OCI-LY3 (cell line): Measurements from ENCODE around the gene ARID3A.

ENCODE experiments used
- H2AFZ ChIP-seq: fragments of 200-600, 300-600 bp; shearing (Covaris generic); 2 replicates; pipeline ENCODE4 v1.6.0; 2014; ENCODE audit warnings: antibody characterized with exemption, low read depth, low read length
- H3K27ac ChIP-seq: fragments of 200-600, 300-600 bp; sonication (generic); 2 replicates; pipeline ENCODE4 v1.5.1; 2014; ENCODE audit warnings: mild to moderate bottlenecking, low read length, moderate library complexity, mixed read lengths
- H3K27me3 ChIP-seq: fragments of 200-600, 300-600 bp; sonication (generic); 2 replicates; pipeline ENCODE4 v1.6.1; 2014; ENCODE audit warnings: low read depth, low read length, mixed read lengths
- H3K36me3 ChIP-seq: fragments of 200-600, 300-600 bp; sonication (generic); replicated peaks from 2 replicates; pipeline ENCODE3; 2014; ENCODE audit warnings: low read depth, low read length, mixed read lengths
- H3K4me1 ChIP-seq: fragments of 300-600, 200-600 bp; sonication (generic); 2 replicates; pipeline ENCODE4 v1.6.1; 2014; ENCODE audit warnings: low read length, mixed read lengths
- H3K4me2 ChIP-seq: fragments of 200-600, 300-600 bp; sonication (generic); 2 replicates; pipeline ENCODE4 v1.6.1; 2014; ENCODE audit warnings: low read length, mixed read lengths
- H3K4me3 ChIP-seq: fragments of 300-600, 200-600 bp; sonication (generic); 2 replicates; pipeline ENCODE4 v1.5.1; 2014; ENCODE audit warnings: antibody characterized with exemption, mild to moderate bottlenecking, low read length, moderate library complexity
- H3K79me2 ChIP-seq: fragments of 300-600, 200-600 bp; shearing (Covaris generic); 2 replicates; pipeline ENCODE4 v1.6.1; 2014; ENCODE audit warnings: mild to moderate bottlenecking, low read length, mixed read lengths
- H3K9ac ChIP-seq: fragments of 300-600, 200-600 bp; shearing (Covaris generic); 2 replicates; pipeline ENCODE4 v1.6.0; 2014; ENCODE audit warnings: mild to moderate bottlenecking, low read length, moderate library complexity
- H3K9me3 ChIP-seq: fragments of 200-600, 300-600 bp; shearing (Covaris generic); 2 replicates; pipeline ENCODE4 v1.6.1; 2014; ENCODE audit warnings: low read length, mixed read lengths; ENCODE audit not compliant: insufficient read depth
- H4K20me1 ChIP-seq: fragments of 200-600, 300-600 bp; sonication (generic); 2 replicates; pipeline ENCODE4 v1.6.1; 2016; ENCODE audit warnings: low read length, mixed read lengths; ENCODE audit not compliant: insufficient read depth
- EZH2phosphoT487 ChIP-seq: fragments of 200-600 bp; shearing (Covaris generic); IDR thresholded peaks from 2 replicates; pipeline ENCODE4 v1.6.1; 2018; ENCODE audit warnings: antibody characterized with exemption, mixed run types, low read depth
- TF ChIP-seq, protein P1 (sequence below): fragments of 200-600, 300-600 bp; sonication (generic); IDR thresholded peaks from 2 replicates; pipeline ENCODE4 v1.5.1; 2014; ENCODE audit warnings: antibody characterized with exemption, low read length, low read depth

The ARID3A gene

GRCh38 chr19:963486-963951 is 37.7 kb downstream of the ARID3A start:
- no peaks in the 10 kb centered on the region for H3K9me3 ChIP-seq
- H3K4me3 ChIP-seq, result no peak overlapping the region
- H3K36me3 ChIP-seq, result peaks cover 71% of the 10 kb centered on the region
- no peak overlapping the region for H3K4me2 ChIP-seq
- peaks cover 8% of the 10 kb centered on the region; the same call in 1 of the 2 replicates for H3K79me2 ChIP-seq
- no peak for TF ChIP-seq EZH2phosphoT487
- TF ChIP-seq, protein P1, sequence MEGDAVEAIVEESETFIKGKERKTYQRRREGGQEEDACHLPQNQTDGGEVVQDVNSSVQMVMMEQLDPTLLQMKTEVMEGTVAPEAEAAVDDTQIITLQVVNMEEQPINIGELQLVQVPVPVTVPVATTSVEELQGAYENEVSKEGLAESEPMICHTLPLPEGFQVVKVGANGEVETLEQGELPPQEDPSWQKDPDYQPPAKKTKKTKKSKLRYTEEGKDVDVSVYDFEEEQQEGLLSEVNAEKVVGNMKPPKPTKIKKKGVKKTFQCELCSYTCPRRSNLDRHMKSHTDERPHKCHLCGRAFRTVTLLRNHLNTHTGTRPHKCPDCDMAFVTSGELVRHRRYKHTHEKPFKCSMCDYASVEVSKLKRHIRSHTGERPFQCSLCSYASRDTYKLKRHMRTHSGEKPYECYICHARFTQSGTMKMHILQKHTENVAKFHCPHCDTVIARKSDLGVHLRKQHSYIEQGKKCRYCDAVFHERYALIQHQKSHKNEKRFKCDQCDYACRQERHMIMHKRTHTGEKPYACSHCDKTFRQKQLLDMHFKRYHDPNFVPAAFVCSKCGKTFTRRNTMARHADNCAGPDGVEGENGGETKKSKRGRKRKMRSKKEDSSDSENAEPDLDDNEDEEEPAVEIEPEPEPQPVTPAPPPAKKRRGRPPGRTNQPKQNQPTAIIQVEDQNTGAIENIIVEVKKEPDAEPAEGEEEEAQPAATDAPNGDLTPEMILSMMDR, result no peak
- no peaks in the 10 kb centered on the region for H3K27me3 ChIP-seq
- H3K27ac ChIP-seq, result no peak overlapping the region
- peaks cover 16% of the 10 kb centered on the region; the same call in 1 of the 2 replicates for H4K20me1 ChIP-seq
- H2AFZ ChIP-seq, result no peak overlapping the region
- no peaks in the 10 kb centered on the region for H3K4me1 ChIP-seq
- no peak overlapping the region for H3K9ac ChIP-seq

GRCh38 chr19:964116-964520 is 38.3 kb downstream of the ARID3A start:
- no peak overlapping the region for H3K4me3 ChIP-seq
- no peak overlapping the region for H3K27ac ChIP-seq
- H3K36me3 ChIP-seq, result peaks cover 75% of the 10 kb centered on the region

GRCh38 chr19:964761-965694 is 39.2 kb downstream of the ARID3A start:
- Histone ChIP-seq H3K9ac (no peak overlapping the region), H3K79me2 (no peaks in the 10 kb centered on the region), H4K20me1 (peaks cover 2% of the 10 kb centered on the region; the same call in 1 of the 2 replicates), H3K27me3 (no peaks in the 10 kb centered on the region), H3K4me2 (no peak overlapping the region), H3K27ac (no peak overlapping the region), H3K9me3 (no peaks in the 10 kb centered on the region), H2AFZ (no peak overlapping the region), H3K36me3 (peaks cover 73% of the 10 kb centered on the region), H3K4me3 (no peak overlapping the region), H3K4me1 (no peaks in the 10 kb centered on the region)
- no peak for TF ChIP-seq EZH2phosphoT487
- TF ChIP-seq, protein P1, result no peak

More at GRCh38 chr19:964116-964520, 38.3 kb downstream of the ARID3A start:
- Histone ChIP-seq H3K4me2 (no peak overlapping the region), H3K79me2 (peaks cover 8% of the 10 kb centered on the region; the same call in 1 of the 2 replicates), H3K27me3 (no peaks in the 10 kb centered on the region), H2AFZ (no peak overlapping the region), H3K9me3 (no peaks in the 10 kb centered on the region), H3K4me1 (no peaks in the 10 kb centered on the region), H3K9ac (no peak overlapping the region), H4K20me1 (peaks cover 11% of the 10 kb centered on the region; the same call in 1 of the 2 replicates)
- TF ChIP-seq, protein P1, result no peak
- no peak for TF ChIP-seq EZH2phosphoT487

GRCh38 chr19:966485-967088 is 40.8 kb downstream of the ARID3A start:
- Histone ChIP-seq H3K9me3 (peaks cover 5% of the 10 kb centered on the region; the same call in 1 of the 2 replicates), H3K9ac (no peak overlapping the region), H3K27me3 (no peaks in the 10 kb centered on the region), H3K4me1 (no peaks in the 10 kb centered on the region), H3K27ac (no peak overlapping the region), H3K79me2 (no peaks in the 10 kb centered on the region), H3K36me3 (peaks cover 74% of the 10 kb centered on the region), H3K4me2 (no peak overlapping the region), H2AFZ (no peak overlapping the region), H4K20me1 (no peaks in the 10 kb centered on the region), H3K4me3 (no peak overlapping the region)
- TF ChIP-seq EZH2phosphoT487, result no peak
